GM21576 (cell line): ENCODE results near the gene PSD.

ENCODE experiments used
- ATAC-seq: cut with Tn5 transposase; IDR thresholded peaks from one replicate; pipeline ENCODE4 v1.9.1; 2021; ENCODE audit warnings: mild to moderate bottlenecking, moderate library complexity; ENCODE audit not compliant: unreplicated experiment

PSD gene

DNA sequence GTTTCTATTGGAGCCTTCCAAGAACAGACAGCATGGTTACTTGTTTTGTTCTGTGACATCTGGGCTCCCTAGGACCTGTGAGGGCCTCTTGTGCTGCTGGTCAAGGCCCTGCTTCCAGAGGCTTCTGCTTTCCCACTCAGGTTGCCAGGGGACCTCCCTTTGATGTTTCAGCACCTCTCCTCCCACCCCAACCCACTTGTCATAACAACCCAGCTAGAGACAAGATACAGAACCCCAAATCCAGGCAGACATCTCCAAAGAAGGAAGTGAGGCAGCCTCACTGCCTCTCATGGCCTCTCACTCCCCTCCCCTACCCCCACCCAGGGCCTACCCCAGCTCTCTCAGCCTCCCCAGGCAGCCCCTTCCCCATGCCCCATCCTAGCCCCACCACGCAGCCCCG lies 11.8 kb downstream of the PSD start:
- ATAC-seq: no peak

DNA sequence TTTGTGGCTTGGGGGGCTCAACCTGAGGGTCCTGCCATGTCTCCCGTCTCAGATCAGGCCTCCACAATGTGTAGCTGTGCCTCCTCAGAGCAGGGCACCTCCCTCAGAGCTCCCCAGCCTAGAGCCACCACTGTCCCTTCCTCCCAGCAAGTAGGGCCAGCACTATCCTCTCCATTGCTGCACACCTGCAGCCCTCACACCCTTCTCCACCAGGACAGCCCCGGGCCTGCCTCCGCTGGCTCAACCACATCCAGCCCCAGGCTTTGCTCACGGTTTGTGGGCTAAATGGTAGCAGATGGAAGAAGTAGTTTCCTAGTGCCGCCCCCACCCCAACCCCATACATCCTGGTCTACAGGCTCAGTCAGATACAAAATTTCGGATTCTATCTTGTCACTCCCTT lies 13.0 kb downstream of the PSD start:
- no peak for ATAC-seq

DNA sequence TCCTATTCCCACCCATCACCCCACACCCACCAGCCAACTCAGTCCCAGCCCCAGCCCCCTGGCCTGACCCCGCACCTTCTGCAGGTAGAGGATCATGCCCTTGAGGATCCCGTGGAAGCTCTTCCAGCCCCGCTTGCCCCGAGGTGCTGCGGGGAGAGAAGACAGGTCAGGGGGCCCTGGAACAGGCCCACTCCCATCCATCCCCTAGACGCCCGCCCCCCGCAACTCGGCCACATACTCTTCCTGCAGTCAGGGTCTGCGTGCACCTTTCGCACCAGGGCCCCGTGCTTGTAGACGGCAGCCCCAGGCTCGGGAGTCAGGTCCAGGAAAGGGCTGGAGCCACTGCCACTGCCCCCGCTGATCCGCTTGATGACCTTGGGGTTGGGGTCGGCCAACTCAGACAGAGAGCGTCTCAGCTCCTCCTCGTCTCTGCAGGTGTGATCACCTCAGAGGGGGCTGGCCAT lies 13.4 kb downstream of the PSD start:
- ATAC-seq: no peak

DNA sequence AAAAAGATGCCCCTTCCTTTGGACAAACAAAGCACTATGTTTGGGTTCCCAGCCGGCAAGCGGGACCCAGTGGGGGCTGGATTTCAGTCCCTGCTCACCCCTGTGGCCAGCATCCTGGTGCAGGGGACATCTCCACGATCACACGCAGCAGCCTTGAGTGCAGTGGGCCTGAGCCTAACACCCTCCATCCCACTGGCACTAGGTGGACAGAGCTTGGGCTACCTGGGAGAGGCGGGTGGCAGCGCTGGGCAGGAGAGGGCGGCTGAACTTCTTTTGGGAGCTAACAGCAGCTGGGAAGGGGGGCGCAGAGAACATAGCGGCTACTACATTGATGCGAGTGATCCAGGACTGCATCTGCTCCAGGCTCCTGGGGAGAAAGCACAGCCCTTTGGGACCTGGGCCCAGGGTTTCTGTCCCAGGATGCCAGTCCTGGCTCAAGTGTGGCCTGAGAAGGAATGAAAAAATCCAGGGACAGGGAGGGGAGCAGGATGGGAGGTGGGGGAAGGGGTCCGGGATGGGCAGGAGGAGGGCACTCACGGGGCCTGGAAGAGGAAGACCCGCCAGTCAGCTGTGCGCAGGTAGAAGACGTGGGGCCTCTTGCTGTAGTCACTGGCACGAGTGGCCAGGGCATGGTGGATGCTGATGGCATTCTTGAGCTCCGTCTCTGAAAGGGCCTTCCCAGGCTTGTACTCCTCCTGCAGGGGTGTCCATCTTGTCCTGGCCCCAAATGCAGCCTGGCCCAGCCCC lies 14.1 kb downstream of the PSD start:
- no peak for ATAC-seq

DNA sequence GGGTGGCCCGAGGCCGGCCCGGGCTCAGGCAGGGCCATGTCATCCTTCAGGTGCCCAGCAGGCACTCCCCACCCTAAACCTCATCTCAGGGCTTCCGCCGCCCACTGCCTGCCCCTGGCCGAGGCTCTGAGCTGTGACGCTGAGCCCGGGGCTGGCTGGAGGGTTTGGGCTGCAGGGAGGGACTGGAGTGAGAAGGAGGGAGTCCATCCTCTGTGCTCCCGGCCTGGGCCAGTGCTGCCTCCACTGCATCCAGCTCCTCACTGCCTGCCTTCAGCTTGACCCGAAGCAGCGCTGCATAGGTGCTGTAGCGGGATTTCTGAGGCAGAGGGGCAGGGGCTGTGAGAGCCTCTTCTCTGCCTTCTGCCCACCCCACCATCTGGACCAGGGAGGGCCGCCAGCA lies 15.5 kb downstream of the PSD start:
- no peak for ATAC-seq

DNA sequence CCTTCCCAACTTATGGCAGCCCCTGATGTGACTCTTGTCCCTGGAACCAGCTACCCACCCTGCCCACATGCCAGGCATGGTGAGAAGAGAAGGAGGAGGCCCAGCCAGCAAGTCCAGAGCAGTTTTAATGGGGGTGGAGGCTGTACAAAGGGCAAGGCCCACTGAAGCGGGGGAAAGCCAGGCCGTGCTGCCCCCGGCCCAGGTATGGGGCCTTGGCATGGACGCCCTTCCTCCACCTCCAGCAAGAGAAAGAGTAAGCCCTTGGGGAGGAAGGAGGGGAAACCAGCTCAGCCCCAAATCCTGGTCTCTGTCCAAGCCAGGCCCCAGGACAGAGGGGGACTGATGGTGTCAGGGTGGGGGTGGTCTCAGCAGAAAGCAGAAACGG lies 16.1 kb downstream of the PSD start:
- ATAC-seq: no peak

DNA sequence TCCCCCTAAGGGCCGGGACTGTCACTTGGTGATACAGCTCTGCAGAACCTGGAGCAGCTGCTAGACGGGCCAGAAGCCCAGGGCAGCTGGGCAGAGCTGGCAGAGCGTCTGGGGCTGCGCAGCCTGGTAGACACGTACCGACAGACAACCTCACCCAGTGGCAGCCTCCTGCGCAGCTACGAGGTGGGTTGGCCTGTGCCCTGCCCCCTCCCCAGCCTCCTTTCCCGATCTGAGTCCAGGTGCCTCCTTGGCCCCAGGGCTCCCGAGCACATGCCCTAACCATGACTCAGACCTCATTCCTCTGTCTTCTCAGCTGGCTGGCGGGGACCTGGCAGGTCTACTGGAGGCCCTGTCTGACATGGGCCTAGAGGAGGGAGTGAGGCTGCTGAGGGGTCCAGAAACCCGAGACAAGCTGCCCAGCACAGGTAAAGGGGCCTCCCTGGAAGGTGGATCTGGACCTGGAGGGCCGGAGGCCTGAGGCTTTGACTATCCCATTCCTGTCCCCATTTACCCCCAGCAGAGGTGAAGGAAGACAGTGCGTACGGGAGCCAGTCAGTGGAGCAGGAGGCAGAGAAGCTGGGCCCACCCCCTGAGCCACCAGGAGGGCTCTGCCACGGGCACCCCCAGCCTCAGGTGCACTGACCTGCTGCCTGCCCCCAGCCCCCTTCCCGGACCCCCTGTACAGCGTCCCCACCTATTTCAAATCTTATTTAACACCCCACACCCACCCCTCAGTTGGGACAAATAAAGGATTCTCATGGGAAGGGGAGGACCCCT lies 16.7 kb downstream of the PSD start:
- no peak for ATAC-seq

DNA sequence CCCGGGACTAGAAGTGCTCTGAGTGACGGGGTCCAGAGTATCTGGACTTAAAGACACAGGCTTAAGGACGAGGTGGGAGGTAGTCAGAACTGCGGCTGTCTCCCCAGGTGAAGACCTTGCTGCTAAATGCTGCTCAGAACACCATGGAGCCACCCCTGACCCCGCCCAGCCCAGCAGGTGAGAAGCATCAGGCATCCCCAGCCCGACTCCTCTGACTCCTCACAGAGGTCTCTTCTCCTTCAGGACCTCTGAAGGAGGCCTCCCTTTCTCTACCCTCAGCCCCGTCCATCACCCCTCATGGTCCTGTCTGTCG lies 17.3 kb downstream of the PSD start:
- ATAC-seq: no peak

DNA sequence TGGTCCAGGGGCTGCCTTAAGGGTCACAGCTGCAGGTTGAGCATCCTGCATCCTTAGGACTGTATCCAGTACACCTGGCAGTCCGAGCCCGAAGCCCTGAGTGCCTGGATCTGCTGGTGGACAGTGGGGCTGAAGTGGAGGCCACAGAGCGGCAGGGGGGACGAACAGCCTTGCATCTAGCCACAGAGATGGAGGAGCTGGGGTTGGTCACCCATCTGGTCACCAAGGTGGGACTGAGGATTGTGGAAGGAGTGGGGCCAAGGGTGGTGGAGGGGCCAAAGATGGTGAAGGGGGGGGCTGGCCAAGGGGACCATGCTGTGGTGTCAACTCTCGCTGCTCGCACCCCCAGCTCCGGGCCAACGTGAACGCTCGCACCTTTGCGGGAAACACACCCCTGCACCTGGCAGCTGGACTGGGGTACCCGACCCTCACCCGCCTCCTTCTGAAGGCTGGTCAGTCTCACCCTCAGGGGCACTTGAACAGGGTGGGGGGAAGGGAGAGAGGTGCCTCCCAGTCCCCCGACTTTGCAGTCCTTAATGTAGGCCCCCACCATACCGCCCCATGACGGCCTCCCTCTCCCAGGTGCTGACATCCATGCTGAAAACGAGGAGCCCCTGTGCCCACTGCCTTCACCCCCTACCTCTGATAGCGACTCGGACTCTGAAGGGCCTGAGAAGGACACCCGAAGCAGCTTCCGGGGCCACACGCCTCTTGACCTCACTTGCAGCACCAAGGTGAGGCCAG lies 17.8 kb downstream of the PSD start:
- ATAC-seq: no peak

DNA sequence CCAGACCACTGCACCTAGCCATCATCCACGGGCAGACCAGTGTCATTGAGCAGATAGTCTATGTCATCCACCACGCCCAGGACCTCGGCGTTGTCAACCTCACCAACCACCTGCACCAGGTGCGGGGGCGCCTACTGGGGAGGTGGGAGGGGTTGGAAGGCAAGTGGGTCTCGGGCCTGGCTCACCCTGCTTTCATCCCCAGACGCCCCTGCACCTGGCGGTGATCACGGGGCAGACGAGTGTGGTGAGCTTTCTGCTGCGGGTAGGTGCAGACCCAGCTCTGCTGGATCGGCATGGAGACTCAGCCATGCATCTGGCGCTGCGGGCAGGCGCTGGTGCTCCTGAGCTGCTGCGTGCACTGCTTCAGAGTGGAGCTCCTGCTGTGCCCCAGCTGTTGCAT lies 18.5 kb downstream of the PSD start:
- ATAC-seq: no peak

DNA sequence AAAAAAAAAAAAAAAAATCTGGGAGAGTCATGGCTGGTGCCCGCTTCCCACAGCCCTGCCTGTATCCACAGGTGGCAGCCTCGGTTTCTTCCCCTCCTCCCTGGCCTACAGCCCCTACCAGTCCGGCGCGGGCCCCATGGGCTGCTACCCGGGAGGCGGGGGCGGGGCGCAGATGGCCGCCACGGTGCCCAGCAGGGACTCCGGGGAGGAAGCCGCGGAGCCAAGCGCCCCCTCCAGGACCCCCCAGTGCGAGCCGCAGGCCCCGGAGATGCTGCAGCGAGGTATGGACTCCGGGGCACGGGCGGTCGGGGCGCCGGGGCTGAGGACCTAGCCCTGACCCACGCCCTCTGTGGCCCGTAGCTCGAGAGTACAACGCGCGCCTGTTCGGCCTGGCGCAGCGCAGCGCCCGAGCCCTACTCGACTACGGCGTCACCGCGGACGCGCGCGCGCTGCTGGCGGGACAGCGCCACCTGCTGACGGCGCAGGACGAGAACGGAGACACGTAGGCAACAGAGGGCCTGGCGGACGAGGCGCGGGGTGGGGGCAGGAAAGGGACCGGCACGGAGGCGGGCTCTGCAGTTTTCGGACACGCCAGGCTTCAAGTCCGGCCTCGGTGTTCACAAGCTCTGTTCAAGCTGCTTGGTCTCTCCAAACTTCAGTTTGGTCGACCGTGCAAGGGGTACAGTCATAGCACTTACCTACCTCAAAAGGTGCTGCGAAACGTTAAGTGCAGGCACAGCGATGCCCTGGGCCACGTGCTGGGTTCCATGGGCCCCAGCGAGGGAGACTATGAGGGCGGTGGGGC lies 19.2 kb downstream of the PSD start:
- ATAC-seq: peak; percentile 39

DNA sequence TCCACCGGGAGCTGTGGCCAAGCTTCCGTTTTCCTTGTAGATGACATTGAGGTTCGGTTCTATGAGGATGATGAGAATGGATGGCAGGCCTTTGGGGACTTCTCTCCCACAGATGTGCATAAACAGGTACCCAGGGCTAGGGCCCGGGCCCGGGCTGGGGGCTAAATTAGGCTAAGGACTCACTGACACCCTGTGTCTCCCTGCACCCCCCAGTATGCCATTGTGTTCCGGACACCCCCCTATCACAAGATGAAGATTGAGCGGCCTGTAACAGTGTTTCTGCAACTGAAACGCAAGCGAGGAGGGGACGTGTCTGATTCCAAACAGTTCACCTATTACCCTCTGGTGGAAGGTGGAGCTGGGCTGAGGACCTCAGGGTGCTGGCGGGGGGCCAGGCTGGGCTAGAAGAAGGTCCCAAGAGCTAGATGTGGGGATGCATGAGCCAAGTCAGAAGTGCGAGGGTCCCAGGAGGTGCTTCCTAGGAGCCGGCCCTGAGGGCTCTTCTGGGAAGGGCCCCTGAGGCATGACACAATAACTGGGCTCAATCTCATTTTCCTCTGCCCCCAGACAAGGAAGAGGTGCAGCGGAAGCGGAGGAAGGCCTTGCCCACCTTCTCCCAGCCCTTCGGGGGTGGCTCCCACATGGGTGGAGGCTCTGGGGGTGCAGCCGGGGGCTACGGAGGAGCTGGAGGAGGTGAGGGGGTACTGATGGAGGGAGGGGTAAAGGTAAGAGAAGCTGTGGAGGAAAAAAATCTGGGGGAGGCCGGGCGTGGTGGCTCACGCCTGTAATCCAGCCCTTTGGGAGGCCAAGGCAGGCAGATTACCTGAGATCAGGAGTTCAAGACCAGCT lies 20.2 kb downstream of the PSD start:
- ATAC-seq: no peak

DNA sequence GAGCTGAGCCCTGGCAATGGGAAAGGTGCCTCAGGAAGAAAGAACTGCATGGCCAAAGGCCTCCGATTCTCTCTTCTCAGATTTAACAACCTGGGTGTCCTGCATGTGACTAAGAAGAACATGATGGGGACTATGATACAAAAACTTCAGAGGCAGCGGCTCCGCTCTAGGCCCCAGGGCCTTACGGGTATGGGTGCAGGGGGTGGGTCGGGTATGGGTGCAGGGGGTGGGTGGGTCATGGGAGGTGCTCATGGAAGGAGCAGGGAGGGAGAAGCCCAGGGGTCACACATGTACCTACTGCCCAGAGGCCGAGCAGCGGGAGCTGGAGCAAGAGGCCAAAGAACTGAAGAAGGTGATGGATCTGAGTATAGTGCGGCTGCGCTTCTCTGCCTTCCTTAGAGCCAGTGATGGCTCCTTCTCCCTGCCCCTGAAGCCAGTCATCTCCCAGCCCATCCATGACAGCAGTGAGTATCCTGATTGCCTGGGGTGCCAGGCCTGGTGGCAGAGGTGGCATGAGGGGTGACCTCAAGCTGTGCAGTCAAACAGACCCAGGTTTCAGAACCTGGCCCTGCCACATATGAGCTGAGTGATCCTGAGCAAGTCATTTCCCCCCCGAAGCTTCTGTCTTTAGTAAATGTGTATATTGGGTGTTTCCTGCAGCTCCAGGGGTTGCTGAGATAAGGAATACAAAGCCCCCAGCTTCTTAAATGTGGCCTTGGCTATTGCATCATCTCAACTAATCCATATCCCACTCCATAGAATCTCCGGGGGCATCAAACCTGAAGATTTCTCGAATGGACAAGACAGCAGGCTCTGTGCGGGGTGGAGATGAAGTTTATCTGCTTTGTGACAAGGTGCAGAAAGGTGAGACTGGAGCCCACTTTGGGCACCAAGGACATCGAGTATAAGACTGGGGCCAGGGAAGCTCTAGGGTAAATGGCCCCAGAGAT lies 21.1 kb downstream of the PSD start:
- ATAC-seq: no peak

DNA sequence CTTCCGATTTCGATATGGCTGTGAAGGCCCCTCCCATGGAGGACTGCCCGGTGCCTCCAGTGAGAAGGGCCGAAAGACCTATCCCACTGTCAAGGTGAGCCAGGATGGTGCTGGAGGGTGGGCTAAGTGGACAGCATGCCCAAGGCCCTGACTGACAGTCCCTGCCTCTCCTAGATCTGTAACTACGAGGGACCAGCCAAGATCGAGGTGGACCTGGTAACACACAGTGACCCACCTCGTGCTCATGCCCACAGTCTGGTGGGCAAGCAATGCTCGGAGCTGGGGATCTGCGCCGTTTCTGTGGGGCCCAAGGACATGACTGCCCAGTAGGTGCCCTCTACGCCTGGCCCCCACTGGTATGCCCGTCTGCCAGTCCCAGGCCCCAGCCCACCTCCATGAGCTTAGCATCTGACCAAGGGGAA lies 21.8 kb downstream of the PSD start:
- ATAC-seq: no peak

DNA sequence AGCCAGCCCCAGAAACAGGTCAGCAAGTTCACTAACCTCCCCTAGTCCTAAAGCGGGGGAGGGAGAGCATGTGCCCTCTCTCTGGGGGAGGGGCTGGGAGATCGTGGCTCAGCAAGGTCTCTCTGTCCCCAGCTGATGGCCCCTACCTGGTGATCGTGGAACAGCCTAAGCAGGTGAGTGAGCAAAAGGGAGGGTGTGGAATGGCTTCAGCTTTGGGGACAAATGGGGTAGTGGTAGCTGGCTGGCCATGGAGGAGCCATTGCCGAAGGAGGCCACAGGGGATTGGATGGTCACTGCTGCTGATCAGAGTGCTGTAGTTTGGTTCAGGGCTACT lies 22.3 kb downstream of the PSD start:
- no peak for ATAC-seq

DNA sequence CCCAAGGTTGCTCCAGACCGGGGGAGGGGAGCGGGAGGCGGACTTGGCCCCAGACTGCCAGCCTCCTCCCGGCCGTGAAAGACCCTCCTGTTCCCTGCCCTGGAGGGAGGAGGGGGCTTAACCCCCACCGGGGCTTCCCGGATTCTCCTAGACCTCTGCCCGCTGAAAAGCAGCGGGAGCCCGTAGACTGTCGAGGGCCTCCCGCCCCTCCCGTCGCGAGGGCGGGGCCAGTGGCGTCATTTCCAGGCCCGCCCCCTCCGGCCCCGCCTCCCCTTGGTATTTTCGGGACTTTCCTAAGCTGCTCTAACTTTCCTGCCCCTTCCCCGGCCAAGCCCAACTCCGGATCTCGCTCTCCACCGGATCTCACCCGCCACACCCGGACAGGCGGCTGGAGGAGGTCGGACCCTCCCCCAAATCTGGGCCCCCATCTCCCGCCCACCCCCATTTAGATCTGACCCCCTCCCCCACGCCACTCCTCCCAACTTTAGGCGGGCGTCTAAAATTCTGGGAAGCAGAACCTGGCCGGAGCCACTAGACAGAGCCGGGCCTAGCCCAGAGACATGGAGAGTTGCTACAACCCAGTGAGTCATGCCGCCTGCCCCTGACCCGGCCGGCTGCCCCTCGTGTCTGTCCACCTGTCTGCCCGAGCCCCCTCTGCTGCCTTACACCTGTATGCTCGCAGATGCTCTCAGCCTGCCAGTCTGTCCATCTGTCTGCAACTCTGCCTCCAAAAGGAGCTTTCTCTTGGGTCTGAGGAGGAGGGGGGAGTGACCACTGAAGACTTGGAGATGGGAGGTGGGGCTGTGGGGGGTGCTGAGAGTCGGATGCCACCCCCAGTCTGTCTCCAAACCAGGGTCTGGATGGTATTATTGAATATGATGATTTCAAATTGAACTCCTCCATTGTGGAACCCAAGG lies 22.9 kb downstream of the PSD start, which contains the start of gene NFKB2:
TSS of gene NFKB2 (plus strand) at position 306 of the 917 bp plus-strand sequence. CDS start at position 561, 255 bp downstream.
- peak; percentile 27 for ATAC-seq

DNA sequence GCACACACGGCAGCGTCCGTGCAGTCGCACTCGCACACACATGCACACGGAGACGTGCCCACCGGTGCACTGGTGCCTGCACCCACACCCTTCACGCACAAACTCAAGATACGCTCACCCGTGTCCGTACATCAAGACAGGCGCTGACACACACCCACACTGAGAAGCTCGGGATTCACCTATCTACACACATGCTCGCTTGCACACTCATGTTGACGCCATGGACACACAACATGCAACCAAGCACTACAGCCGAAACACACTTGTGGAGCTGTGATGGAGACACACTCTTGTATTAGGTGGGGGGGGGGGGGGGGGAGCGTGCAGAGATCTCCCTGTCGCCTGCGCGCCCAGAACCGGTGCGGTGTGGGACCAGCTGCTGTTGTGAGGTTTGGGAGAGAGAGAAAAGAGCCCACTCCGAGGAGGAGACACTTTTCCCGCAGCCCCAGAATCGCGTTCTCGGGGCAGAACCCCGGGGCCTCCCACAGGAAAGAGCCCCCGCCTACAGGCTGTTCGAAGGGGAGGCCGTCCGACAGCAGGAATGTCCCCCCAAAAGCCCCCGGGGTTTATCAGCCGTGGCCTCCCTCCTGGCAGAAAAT lies 23.7 kb downstream of the PSD start:
- ATAC-seq: no peak
